ENCODE data around the gene CTSW.

The CTSW gene

GRCh38 chr11:65856689-65857499 is 22.7 kb upstream of the CTSW start:
- Histone ChIP-seq H3K36me3 (ENCODE audit: control insufficient read depth, insufficient read depth, low read length) (peaks cover 52% of the 10 kb centered on the region), H3K27me3 (ENCODE audit: control insufficient read depth, insufficient read depth, low read length) (no peaks in the 10 kb centered on the region), H3K9me3 (ENCODE audit: control insufficient read depth, insufficient read depth, low read depth, low read length) (no peaks in the 10 kb centered on the region), H3K4me1 (ENCODE audit: control insufficient read depth, insufficient read depth, low read length) (peaks cover 12% of the 10 kb centered on the region), H3K9ac (ENCODE audit: low read length) (peak overlapping the region; percentile 99), H3K27ac (ENCODE audit: low read depth, low read length) (peak overlapping the region; percentile 95), H3K4me3 (ENCODE audit: low read depth, low read length) (peak overlapping the region; percentile 92)

- peaks cover 14% of the 10 kb centered on the region for H3K4me1 ChIP-seq (ENCODE audit: control insufficient read depth, insufficient read depth, low read length)
- no peaks in the 10 kb centered on the region for H3K9me3 ChIP-seq (ENCODE audit: control insufficient read depth, insufficient read depth, low read depth, low read length)
- H3K27ac ChIP-seq (ENCODE audit: low read depth, low read length), result peak overlapping the region; percentile 95
- peak overlapping the region; percentile 99 for H3K9ac ChIP-seq (ENCODE audit: low read length)
- H3K27me3 ChIP-seq (ENCODE audit: control insufficient read depth, insufficient read depth, low read length), result no peaks in the 10 kb centered on the region
- peaks cover 52% of the 10 kb centered on the region for H3K36me3 ChIP-seq (ENCODE audit: control insufficient read depth, insufficient read depth, low read length)
- H3K4me3 ChIP-seq (ENCODE audit: low read depth, low read length), result peak overlapping the region; percentile 92
Measured at GRCh38 chr11:65857500-65857852, 22.2 kb upstream of the CTSW start.

GRCh38 chr11:65857853-65858680 is 21.6 kb upstream of the CTSW start, which contains the start of gene CFL1:
CFL1 (minus strand) TSS chr11:65858180; CDS start chr11:65858099, 81 bp downstream.
- Histone ChIP-seq H3K36me3 (ENCODE audit: control insufficient read depth, insufficient read depth, low read length) (peaks cover 52% of the 10 kb centered on the region), H3K9me3 (ENCODE audit: control insufficient read depth, insufficient read depth, low read depth, low read length) (no peaks in the 10 kb centered on the region), H3K9ac (ENCODE audit: low read length) (peak within 1 kb of the TSS; percentile 99), H3K27me3 (ENCODE audit: control insufficient read depth, insufficient read depth, low read length) (no peaks in the 10 kb centered on the region), H3K4me3 (ENCODE audit: low read depth, low read length) (peak within 1 kb of the TSS; percentile 92), H3K4me1 (ENCODE audit: control insufficient read depth, insufficient read depth, low read length) (peaks cover 14% of the 10 kb centered on the region), H3K27ac (ENCODE audit: low read depth, low read length) (peak within 1 kb of the TSS; percentile 95)

DNA sequence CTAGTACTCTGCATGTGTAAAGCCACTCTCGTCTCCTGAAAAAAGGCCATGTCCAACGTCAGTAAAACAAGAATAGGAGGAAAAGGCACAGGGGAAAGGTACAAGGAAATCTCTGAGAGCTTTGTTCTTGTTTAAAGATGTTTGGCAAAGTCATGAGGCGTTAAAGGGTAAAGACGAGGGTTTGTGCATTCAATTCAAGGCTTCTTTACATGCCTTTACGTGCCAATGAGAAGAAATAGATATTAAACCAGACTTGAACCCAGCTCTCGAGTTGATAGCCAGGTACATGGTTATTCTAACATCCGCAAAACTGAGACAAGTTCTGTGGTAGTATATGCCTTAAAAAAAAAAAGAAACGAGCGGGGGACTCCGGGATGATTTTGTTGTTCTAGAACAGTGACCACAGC is 21.0 kb upstream of the CTSW start:
- Histone ChIP-seq H3K4me1 (ENCODE audit: control insufficient read depth, insufficient read depth, low read length) (peaks cover 14% of the 10 kb centered on the region), H3K36me3 (ENCODE audit: control insufficient read depth, insufficient read depth, low read length) (peaks cover 52% of the 10 kb centered on the region)

DNA sequence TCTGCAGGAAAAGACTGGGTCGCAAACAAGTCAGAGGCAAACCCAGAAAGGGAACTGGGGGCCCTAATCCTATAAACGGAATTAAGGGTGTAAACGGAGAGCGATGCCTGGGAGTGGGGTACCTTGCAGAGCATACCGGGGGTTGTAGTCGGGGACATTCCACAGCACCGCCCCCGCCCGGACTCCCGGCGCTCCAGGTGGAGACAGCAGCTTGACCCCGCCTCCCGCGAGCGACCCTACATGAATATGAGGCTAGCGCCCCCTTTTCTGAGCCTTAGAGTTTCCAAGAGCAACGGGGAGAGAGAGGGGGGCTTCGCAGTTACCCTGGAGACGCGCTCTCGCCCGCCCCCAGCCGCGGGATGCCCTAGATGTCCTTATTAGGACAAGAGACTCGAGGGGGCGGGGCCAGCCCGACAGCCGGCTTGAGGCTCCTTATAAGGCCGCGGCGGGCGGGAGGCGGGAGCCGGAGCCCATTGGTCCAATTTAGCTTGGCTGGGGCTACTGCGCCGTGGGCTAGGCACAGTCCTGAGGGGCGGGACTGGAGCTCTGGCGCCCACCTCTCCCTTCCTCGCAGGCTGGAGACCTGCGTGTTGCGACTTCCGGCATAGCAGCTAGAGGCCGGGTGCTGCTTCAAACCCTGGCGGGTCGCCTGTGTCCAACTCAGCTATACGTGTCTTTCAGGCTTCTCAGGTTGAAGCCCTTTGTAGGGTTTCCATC is 20.4 kb upstream of the CTSW start:
- peak overlapping the region; percentile 92 for H3K27ac ChIP-seq (ENCODE audit: low read depth, low read length)
- H3K27me3 ChIP-seq (ENCODE audit: control insufficient read depth, insufficient read depth, low read length), result no peaks in the 10 kb centered on the region
- peak overlapping the region; percentile 92 for H3K4me3 ChIP-seq (ENCODE audit: low read depth, low read length)
- no peaks in the 10 kb centered on the region for H3K9me3 ChIP-seq (ENCODE audit: control insufficient read depth, insufficient read depth, low read depth, low read length)
- peaks cover 14% of the 10 kb centered on the region for H3K4me1 ChIP-seq (ENCODE audit: control insufficient read depth, insufficient read depth, low read length)
- H3K36me3 ChIP-seq (ENCODE audit: control insufficient read depth, insufficient read depth, low read length), result peaks cover 52% of the 10 kb centered on the region
- peak overlapping the region; percentile 98 for H3K9ac ChIP-seq (ENCODE audit: low read length)

More for the DNA sequence above, 21.0 kb upstream of the CTSW start:
- H3K9me3 ChIP-seq (ENCODE audit: control insufficient read depth, insufficient read depth, low read depth, low read length), result no peaks in the 10 kb centered on the region
- peak overlapping the region; percentile 93 for H3K9ac ChIP-seq (ENCODE audit: low read length)
- H3K27me3 ChIP-seq (ENCODE audit: control insufficient read depth, insufficient read depth, low read length), result no peaks in the 10 kb centered on the region
- peak overlapping the region; percentile 92 for H3K27ac ChIP-seq (ENCODE audit: low read depth, low read length)
- H3K4me3 ChIP-seq (ENCODE audit: low read depth, low read length), result peak overlapping the region; percentile 92

GRCh38 chr11:65859812-65860277 is 19.8 kb upstream of the CTSW start:
- H3K9me3 ChIP-seq (ENCODE audit: control insufficient read depth, insufficient read depth, low read depth, low read length), result no peaks in the 10 kb centered on the region
- peaks cover 14% of the 10 kb centered on the region for H3K4me1 ChIP-seq (ENCODE audit: control insufficient read depth, insufficient read depth, low read length)
- no peaks in the 10 kb centered on the region for H3K27me3 ChIP-seq (ENCODE audit: control insufficient read depth, insufficient read depth, low read length)
- peak overlapping the region; percentile 92 for H3K27ac ChIP-seq (ENCODE audit: low read depth, low read length)
- peak overlapping the region; percentile 92 for H3K4me3 ChIP-seq (ENCODE audit: low read depth, low read length)
- peaks cover 52% of the 10 kb centered on the region for H3K36me3 ChIP-seq (ENCODE audit: control insufficient read depth, insufficient read depth, low read length)
- H3K9ac ChIP-seq (ENCODE audit: low read length), result peak overlapping the region; percentile 98

GRCh38 chr11:65860278-65861164 is 19.1 kb upstream of the CTSW start, which contains the start of gene MUS81:
MUS81 (plus strand) TSS chr11:65860433; CDS start chr11:65860754, 321 bp downstream.
- H3K36me3 ChIP-seq (ENCODE audit: control insufficient read depth, insufficient read depth, low read length), result peaks cover 52% of the 10 kb centered on the region
- H3K9me3 ChIP-seq (ENCODE audit: control insufficient read depth, insufficient read depth, low read depth, low read length), result no peaks in the 10 kb centered on the region
- H3K4me1 ChIP-seq (ENCODE audit: control insufficient read depth, insufficient read depth, low read length), result peaks cover 14% of the 10 kb centered on the region
- H3K27ac ChIP-seq (ENCODE audit: low read depth, low read length), result peak within 1 kb of the TSS; percentile 92
- no peaks in the 10 kb centered on the region for H3K27me3 ChIP-seq (ENCODE audit: control insufficient read depth, insufficient read depth, low read length)
- peak within 1 kb of the TSS; percentile 92 for H3K4me3 ChIP-seq (ENCODE audit: low read depth, low read length)
- peak within 1 kb of the TSS; percentile 98 for H3K9ac ChIP-seq (ENCODE audit: low read length)

- peak overlapping the region; percentile 92 for H3K4me3 ChIP-seq (ENCODE audit: low read depth, low read length)
- no peaks in the 10 kb centered on the region for H3K9me3 ChIP-seq (ENCODE audit: control insufficient read depth, insufficient read depth, low read depth, low read length)
- H3K9ac ChIP-seq (ENCODE audit: low read length), result peak overlapping the region; percentile 98
- H3K27me3 ChIP-seq (ENCODE audit: control insufficient read depth, insufficient read depth, low read length), result no peaks in the 10 kb centered on the region
- H3K36me3 ChIP-seq (ENCODE audit: control insufficient read depth, insufficient read depth, low read length), result peaks cover 52% of the 10 kb centered on the region
- peak overlapping the region; percentile 92; the same call in 1 of the 2 replicates for H3K27ac ChIP-seq (ENCODE audit: low read depth, low read length)
- H3K4me1 ChIP-seq (ENCODE audit: control insufficient read depth, insufficient read depth, low read length), result peaks cover 13% of the 10 kb centered on the region
Measured at GRCh38 chr11:65861165-65861505, 18.5 kb upstream of the CTSW start.

- no peak overlapping the region for H3K27ac ChIP-seq (ENCODE audit: low read depth, low read length)
Measured at GRCh38 chr11:65861533-65862183, 18.0 kb upstream of the CTSW start.

More at GRCh38 chr11:65861533-65862183, 18.0 kb upstream of the CTSW start:
- Histone ChIP-seq H3K27me3 (ENCODE audit: control insufficient read depth, insufficient read depth, low read length) (no peaks in the 10 kb centered on the region), H3K9ac (ENCODE audit: low read length) (peak overlapping the region; percentile 98), H3K9me3 (ENCODE audit: control insufficient read depth, insufficient read depth, low read depth, low read length) (no peaks in the 10 kb centered on the region), H3K36me3 (ENCODE audit: control insufficient read depth, insufficient read depth, low read length) (peaks cover 51% of the 10 kb centered on the region), H3K4me1 (ENCODE audit: control insufficient read depth, insufficient read depth, low read length) (peaks cover 9% of the 10 kb centered on the region), H3K4me3 (ENCODE audit: low read depth, low read length) (peak overlapping the region; percentile 92)

Data from HUES6 (cell line).